OCI-LY1 (cell line): ENCODE results near the gene HYAL1.

Experiments
- H2AFZ ChIP-seq: fragments of 200-600 bp; sonication (generic), shearing (Covaris generic); 2 replicates; pipeline ENCODE4 v1.6.0; 2014; ENCODE audit warnings: antibody characterized with exemption, mild to moderate bottlenecking, low read length
- H3F3A ChIP-seq: fragments of 200-600 bp; sonication (generic), shearing (Covaris generic); 2 replicates; pipeline ENCODE4 v1.6.0; 2014; ENCODE audit warnings: mild to moderate bottlenecking, antibody characterized with exemption, low read length, moderate library complexity; ENCODE audit not compliant: insufficient read depth
- H3K27ac ChIP-seq: fragments of 200-600 bp; sonication (generic); 2 replicates; pipeline ENCODE4 v1.5.1; 2014; ENCODE audit warnings: low read length, mixed run types, mild to moderate bottlenecking, low read depth; ENCODE audit not compliant: poor library complexity, severe bottlenecking
- H3K27me3 ChIP-seq: fragments of 200-600 bp; sonication (generic); 2 replicates; pipeline ENCODE4 v1.6.0; 2014; ENCODE audit warnings: antibody characterized with exemption, mild to moderate bottlenecking, low read length, moderate library complexity; ENCODE audit not compliant: insufficient read depth
- H3K36me3 ChIP-seq: fragments of 200-600 bp; sonication (generic); 2 replicates; pipeline ENCODE4 v1.6.1; 2014; ENCODE audit warnings: mild to moderate bottlenecking, antibody characterized with exemption, low read length, moderate library complexity, mixed read lengths; ENCODE audit not compliant: insufficient read depth
- H3K4me1 ChIP-seq: fragments of 200-600 bp; sonication (generic); 2 replicates; pipeline ENCODE4 v1.5.1; 2014; ENCODE audit warnings: mild to moderate bottlenecking, low read length, moderate library complexity; ENCODE audit not compliant: insufficient read depth, severe bottlenecking
- H3K4me2 ChIP-seq: fragments of 200-600 bp; sonication (generic), shearing (Covaris generic); 2 replicates; pipeline ENCODE4 v1.6.1; 2014; ENCODE audit warnings: low read length
- H3K4me3 ChIP-seq: fragments of 200-600 bp; sonication (generic); 2 replicates; pipeline ENCODE4 v1.5.1; 2014; ENCODE audit warnings: low read length, low read depth, mild to moderate bottlenecking, mixed read lengths; ENCODE audit not compliant: poor library complexity, severe bottlenecking
- H3K79me2 ChIP-seq: fragments of 200-600 bp; shearing (Covaris generic); 2 replicates; pipeline ENCODE4 v1.6.1; 2016; ENCODE audit warnings: mixed run types, low read length, mixed read lengths; ENCODE audit not compliant: insufficient read depth
- H3K9ac ChIP-seq: fragments of 200-600 bp; sonication (generic), shearing (Covaris generic); 2 replicates; pipeline ENCODE4 v1.6.1; 2014; ENCODE audit warnings: mild to moderate bottlenecking, low read length, mixed read lengths
- H3K9me2 ChIP-seq: fragments of 200-600 bp; sonication (generic), shearing (Covaris generic); 2 replicates; pipeline ENCODE4 v1.6.1; 2014; ENCODE audit warnings: low read depth, mild to moderate bottlenecking, low read length, mixed read lengths
- H3K9me3 ChIP-seq: fragments of 200-600 bp; shearing (Covaris generic); 2 replicates; pipeline ENCODE4 v1.6.1; 2014; ENCODE audit warnings: low read length, mixed read lengths
- H4K20me1 ChIP-seq: fragments of 200-600 bp; sonication (generic), shearing (Covaris generic); 2 replicates; pipeline ENCODE4 v1.6.0; 2016; ENCODE audit warnings: mild to moderate bottlenecking, low read length; ENCODE audit not compliant: insufficient read depth
- CTCF ChIP-seq: fragments of 200-600 bp; sonication (generic), shearing (Covaris generic); IDR thresholded peaks from 2 replicates; pipeline ENCODE4 v1.5.1; 2017; ENCODE audit warnings: mild to moderate bottlenecking, antibody characterized with exemption, low read length, moderate library complexity, mixed read lengths
- EZH2 ChIP-seq: fragments of 200-600 bp; sonication (generic), shearing (Covaris generic); IDR thresholded peaks from 2 replicates; pipeline ENCODE4 v1.8.0; 2017; ENCODE audit warnings: borderline replicate concordance, mixed run types, mild to moderate bottlenecking, antibody characterized with exemption, low read length, moderate library complexity, mixed read lengths

HYAL1 gene

GRCh38 chr3:50350527-50351322 lies 47.4 kb upstream of the HYAL1 start, which contains the start of the genes CYB561D2 and NPRL2:
TSS of gene CYB561D2 (plus strand) at chr3:50350862. CDS start at chr3:50351434, 572 bp downstream.
TSS of gene NPRL2 (minus strand) at chr3:50350775. CDS start at chr3:50350652, 123 bp downstream.
- Histone ChIP-seq H3K27ac (peak within 1 kb of the TSS; percentile 74), H3K9me3 (no peaks in the 10 kb centered on the region), H3K79me2 (no peaks in the 10 kb centered on the region), H3K4me1 (peaks cover 30% of the 10 kb centered on the region), H3K9me2 (no peaks in the 10 kb centered on the region), H3K9ac (peak within 1 kb of the TSS; percentile 86), H3K4me3 (peak within 1 kb of the TSS; percentile 76), H2AFZ (no peak within 1 kb of the TSS), H3F3A (no peaks in the 10 kb centered on the region), H3K36me3 (peaks cover 50% of the 10 kb centered on the region; the same call in 1 of the 2 replicates), H3K4me2 (peak within 1 kb of the TSS; percentile 88), H4K20me1 (no peaks in the 10 kb centered on the region), H3K27me3 (no peaks in the 10 kb centered on the region)
- TF ChIP-seq CTCF, result no peak
- TF ChIP-seq EZH2, result no peak

GRCh38 chr3:50350213-50350526 lies 46.8 kb upstream of the HYAL1 start:
- Histone ChIP-seq H3K36me3 (peaks cover 44% of the 10 kb centered on the region; the same call in 1 of the 2 replicates), H3K27me3 (no peaks in the 10 kb centered on the region), H4K20me1 (no peaks in the 10 kb centered on the region), H3K9me2 (no peaks in the 10 kb centered on the region), H3K79me2 (no peaks in the 10 kb centered on the region), H3K4me3 (peak overlapping the region; percentile 76), H3K9ac (peak overlapping the region; percentile 86), H2AFZ (no peak overlapping the region), H3K4me1 (peaks cover 35% of the 10 kb centered on the region), H3K27ac (peak overlapping the region; percentile 31), H3K4me2 (peak overlapping the region; percentile 88), H3K9me3 (no peaks in the 10 kb centered on the region), H3F3A (no peaks in the 10 kb centered on the region)
- TF ChIP-seq CTCF (no peak), EZH2 (no peak)

GRCh38 chr3:50347187-50347813 lies 43.9 kb upstream of the HYAL1 start:
- H3K4me1 ChIP-seq, result peaks cover 36% of the 10 kb centered on the region
- no peak overlapping the region for H3K9ac ChIP-seq
- H3K27ac ChIP-seq, result no peak overlapping the region
- no peaks in the 10 kb centered on the region for H4K20me1 ChIP-seq
- peaks cover 18% of the 10 kb centered on the region; the same call in 1 of the 2 replicates for H3K36me3 ChIP-seq
- no peak overlapping the region for H3K4me3 ChIP-seq
- no peaks in the 10 kb centered on the region for H3F3A ChIP-seq
- H3K4me2 ChIP-seq, result no peak overlapping the region
- H2AFZ ChIP-seq, result no peak overlapping the region
- H3K79me2 ChIP-seq, result no peaks in the 10 kb centered on the region
- no peak for TF ChIP-seq EZH2
- peak; percentile 49 for TF ChIP-seq CTCF
- no peaks in the 10 kb centered on the region for H3K27me3 ChIP-seq
- no peaks in the 10 kb centered on the region for H3K9me3 ChIP-seq
- no peaks in the 10 kb centered on the region for H3K9me2 ChIP-seq
